ENCODE data around the gene SRRT.
"Not testable (repeated sequence)": the region's sequence is repeated elsewhere in the genome, so short reads cannot be mapped to it uniquely, and the experiment has no call there.

Gene SRRT

GRCh38 chr7:100895956-100896731 lies 21.2 kb downstream of the SRRT start:
- DNase-seq = peak; percentile 38

GRCh38 chr7:100896732-100897608 lies 22.1 kb downstream of the SRRT start:
- peak; percentile 75 for DNase-seq

GRCh38 chr7:100897772-100898454 lies 23.0 kb downstream of the SRRT start:
- no peak for DNase-seq

- no peak for DNase-seq
Observed at GRCh38 chr7:100899432-100899831, 24.5 kb downstream of the SRRT start.

- no peak for DNase-seq
Observed at GRCh38 chr7:100900978-100901377, 26.1 kb downstream of the SRRT start.

- no peak for DNase-seq
Observed at GRCh38 chr7:100901921-100902332, 27.0 kb downstream of the SRRT start.

GRCh38 chr7:100902638-100903037 lies 27.7 kb downstream of the SRRT start:
- DNase-seq = no peak

- DNase-seq = no peak
Observed at GRCh38 chr7:100908512-100908911, 33.6 kb downstream of the SRRT start.

GRCh38 chr7:100910443-100910842 lies 35.5 kb downstream of the SRRT start:
- DNase-seq = not testable (repeated sequence)

GRCh38 chr7:100911484-100911883 lies 36.6 kb downstream of the SRRT start:
- DNase-seq = no peak

GRCh38 chr7:100914208-100914878 lies 39.4 kb downstream of the SRRT start:
- no peak for DNase-seq

GRCh38 chr7:100914879-100915447 lies 40.1 kb downstream of the SRRT start:
- DNase-seq = no peak

GRCh38 chr7:100919335-100919734 lies 44.4 kb downstream of the SRRT start:
- DNase-seq = not testable (repeated sequence)

- not testable (repeated sequence) for DNase-seq
Observed at GRCh38 chr7:100919779-100920437, 45.0 kb downstream of the SRRT start.

GRCh38 chr7:100921039-100921438 lies 46.1 kb downstream of the SRRT start:
- DNase-seq = no peak

GRCh38 chr7:100923616-100924015 lies 48.7 kb downstream of the SRRT start:
- DNase-seq = not testable (repeated sequence)

- DNase-seq = no peak
Observed at GRCh38 chr7:100929808-100930174, 54.9 kb downstream of the SRRT start.

- no peak for DNase-seq
Observed at GRCh38 chr7:100933734-100934133, 58.8 kb downstream of the SRRT start.

- DNase-seq = not testable (repeated sequence)
Observed at GRCh38 chr7:100935381-100935780, 60.5 kb downstream of the SRRT start.

GRCh38 chr7:100936167-100936566 lies 61.3 kb downstream of the SRRT start:
- DNase-seq = not testable (repeated sequence)

Data from stimulated activated CD4-positive, alpha-beta T cell treated with anti-CD3 and anti-CD28 coated beads, Interleukin-4, amount 100 ng/mL, for 1 hour (primary cell).